ENCODE results near the gene METTL16. TPM values are rescaled to one million over a fixed set of nuclear protein-coding genes. Genes with fewer than 3 reads are reported as not detected.
"Not testable (repeated sequence)": the region's sequence is repeated elsewhere in the genome, so short reads cannot be mapped to it uniquely, and the experiment has no call there.

METTL16 gene
- total and polyA plus RNA-seq, 2 of the 8 experiments (the other 6 are each of a cell fraction or from before 2014, with no cell fraction given) = 22.8 to 59.4 TPM

DNA sequence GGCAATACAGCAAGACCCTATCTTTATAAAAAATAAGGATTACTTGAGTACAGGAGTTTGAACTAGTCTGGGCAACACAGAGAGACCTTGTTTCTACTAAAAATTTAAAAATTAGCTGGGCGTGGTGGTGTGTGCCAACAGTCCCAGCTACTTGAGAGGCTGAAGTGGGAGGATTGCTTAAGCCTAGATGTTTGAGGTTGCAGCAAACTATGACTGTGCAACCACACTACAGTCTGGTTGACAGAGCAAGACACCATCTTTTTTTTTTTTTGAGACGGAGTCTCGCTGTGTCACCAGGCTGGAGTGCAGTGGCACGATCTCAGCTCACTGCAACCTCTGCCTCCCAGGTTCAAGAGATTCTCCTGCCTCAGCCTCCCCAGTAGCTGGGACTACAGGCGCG, 71.7 kb downstream of the METTL16 start:
- H2BK20ac ChIP-seq (ENCODE audit: low read length); H3K9ac ChIP-seq (replicated peaks in 1 of 4; ENCODE audit: extremely low read depth in 1 of 4, low read depth in 3 of 4, low read length in 3 of 4); H3K23me2 ChIP-seq (ENCODE audit: low read depth, low read length); DNase-seq (ENCODE audit: low read depth in 1 of 2, low spot score in 2 of 2); H4K91ac ChIP-seq (replicated peaks; ENCODE audit: insufficient read length, low read length); H3K4ac ChIP-seq (replicated peaks; ENCODE audit: insufficient read length, low read depth, low read length); FAIRE-seq; H3K9me3 ChIP-seq (ENCODE audit: insufficient read depth in 2 of 2, low read depth in 1 of 2, low read length in 1 of 2); H2BK12ac ChIP-seq (ENCODE audit: low read depth, low read length); H4K5ac ChIP-seq (ENCODE audit: insufficient read length, low read depth, low read length); H2BK15ac ChIP-seq (ENCODE audit: low read length); H2BK120ac ChIP-seq (replicated peaks; ENCODE audit: low read depth, low read length); H3K4me2 ChIP-seq (ENCODE audit: insufficient read depth in 1 of 2, low read depth in 2 of 2, low read length in 2 of 2); H3K27ac ChIP-seq (ENCODE audit: low read depth, low read length); H2BK5ac ChIP-seq (ENCODE audit: low read depth, low read length); H3K79me1 ChIP-seq (ENCODE audit: low read depth, low read length); H3K27me3 ChIP-seq (replicated peaks in 1 of 4; ENCODE audit: control insufficient read depth in 3 of 4, extremely low read depth in 1 of 4, insufficient read depth in 3 of 4, low read length in 3 of 4); H3K79me2 ChIP-seq (ENCODE audit: control insufficient read depth in 1 of 2, insufficient read depth in 2 of 2, low read length in 2 of 2); H3K23ac ChIP-seq (ENCODE audit: insufficient read length); H3K56ac ChIP-seq (replicated peaks; ENCODE audit: insufficient read length, low read depth, low read length); H2AFZ ChIP-seq (ENCODE audit: low read length); H2AK5ac ChIP-seq (ENCODE audit: low read depth, low read length); CTCF ChIA-PET (ENCODE audit: partially characterized antibody); H4K8ac ChIP-seq (ENCODE audit: extremely low read depth, insufficient read depth, low read length); H3K18ac ChIP-seq (ENCODE audit: extremely low read depth, low read length); H4K20me1 ChIP-seq (replicated peaks in 1 of 2; ENCODE audit: control insufficient read depth in 1 of 2, insufficient read depth in 2 of 2, low read length in 2 of 2); H3K4me3 ChIP-seq (ENCODE audit: extremely low read depth in 1 of 4, insufficient read depth in 2 of 4, low read depth in 3 of 4, low read length in 4 of 4); POLR2A ChIA-PET (ENCODE audit: partially characterized antibody); H3K14ac ChIP-seq (ENCODE audit: insufficient read length): not testable (repeated sequence)
- Histone ChIP-seq H3K4me1 (replicated peaks in 1 of 4; ENCODE audit: control insufficient read depth in 3 of 4, insufficient read depth in 4 of 4, low read length in 3 of 4) (peaks cover 3 to 11% (median 8%) of the 10 kb centered on the region in 4 experiments), H3K36me3 (ENCODE audit: control insufficient read depth in 2 of 4, insufficient read depth in 4 of 4, low read length in 3 of 4) (peaks cover 6 to 36% (median 17%) of the 10 kb centered on the region in 4 experiments; a peak in 7 of 8 replicates)
- 94% methylated on average over 5 of the region's 6 CpGs; no CpG with 5 or more reads in 1 of the 2 experiments for WGBS, 2 experiments (ENCODE audit: extremely low coverage in 1 of 2, insufficient coverage in 1 of 2, insufficient read length in 1 of 2, insufficient replicate concordance in 2 of 2, low coverage in 1 of 2, low lambda C conversion rate in 2 of 2, missing lambda C conversion rate in 1 of 2)
